Gastrocnemius medialis (tissue), 4 donors: ENCODE data around the gene ZFYVE26.

Source experiments
- POLR2A ChIP-seq, 2 donors: fragments of 450-650 bp; IDR thresholded peaks; one replicate each; pipeline ENCODE4 v1.6.1; 2017; ENCODE audit warnings: antibody characterized with exemption in 2 of 2, mild to moderate bottlenecking in 2 of 2, moderate library complexity in 2 of 2
- TF ChIP-seq, protein P1 (sequence below), 5 experiments: fragments of 450-650 bp in 3 of 5; fragments of 200-600 bp in 2 of 5; sonication (generic) in 2 of 5; IDR thresholded peaks in 4 of 5; conservative IDR thresholded peaks in 1 of 5; 1 replicate in 4 of 5; 2 replicates in 1 of 5; pipeline ENCODE4 v1.5.1; 2016 to 2019; ENCODE audit warnings: antibody characterized with exemption in 5 of 5, mild to moderate bottlenecking in 3 of 5, moderate library complexity in 3 of 5

DNA sequence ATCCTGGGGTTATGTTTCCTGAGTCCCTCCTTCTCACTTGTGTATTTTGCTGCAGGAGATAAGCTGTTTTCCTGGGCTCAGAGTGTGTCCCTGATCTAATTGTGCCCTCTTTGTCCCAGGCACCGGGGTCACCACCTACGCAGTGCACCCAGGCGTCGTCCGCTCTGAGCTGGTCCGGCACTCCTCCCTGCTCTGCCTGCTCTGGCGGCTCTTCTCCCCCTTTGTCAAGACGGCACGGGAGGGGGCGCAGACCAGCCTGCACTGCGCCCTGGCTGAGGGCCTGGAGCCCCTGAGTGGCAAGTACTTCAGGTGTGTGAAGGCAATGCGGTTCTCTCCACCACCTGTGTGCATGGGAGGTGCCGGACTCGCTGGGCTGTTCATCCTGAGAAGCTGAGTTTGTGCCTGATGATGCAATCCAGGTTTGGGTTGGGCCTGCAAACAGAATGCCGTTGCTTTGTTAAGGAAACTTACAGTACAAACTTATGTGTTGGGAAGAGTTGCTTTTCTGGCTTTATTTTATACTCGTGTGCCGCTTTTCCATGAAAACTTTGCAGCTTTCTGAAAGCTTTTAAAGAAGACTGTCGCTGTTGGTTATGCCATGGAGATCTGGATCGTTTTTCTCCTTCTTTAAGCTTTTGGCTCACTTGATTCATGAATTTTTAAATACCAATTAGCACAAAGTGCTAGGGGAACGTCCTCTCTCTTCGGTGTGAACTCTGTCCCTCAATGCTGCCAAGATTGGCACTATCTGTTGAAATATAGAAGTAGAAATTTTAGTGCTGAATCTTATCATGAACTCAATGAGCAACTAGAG is 87.1 kb downstream of the ZFYVE26 start:
- TF ChIP-seq, protein P1, sequence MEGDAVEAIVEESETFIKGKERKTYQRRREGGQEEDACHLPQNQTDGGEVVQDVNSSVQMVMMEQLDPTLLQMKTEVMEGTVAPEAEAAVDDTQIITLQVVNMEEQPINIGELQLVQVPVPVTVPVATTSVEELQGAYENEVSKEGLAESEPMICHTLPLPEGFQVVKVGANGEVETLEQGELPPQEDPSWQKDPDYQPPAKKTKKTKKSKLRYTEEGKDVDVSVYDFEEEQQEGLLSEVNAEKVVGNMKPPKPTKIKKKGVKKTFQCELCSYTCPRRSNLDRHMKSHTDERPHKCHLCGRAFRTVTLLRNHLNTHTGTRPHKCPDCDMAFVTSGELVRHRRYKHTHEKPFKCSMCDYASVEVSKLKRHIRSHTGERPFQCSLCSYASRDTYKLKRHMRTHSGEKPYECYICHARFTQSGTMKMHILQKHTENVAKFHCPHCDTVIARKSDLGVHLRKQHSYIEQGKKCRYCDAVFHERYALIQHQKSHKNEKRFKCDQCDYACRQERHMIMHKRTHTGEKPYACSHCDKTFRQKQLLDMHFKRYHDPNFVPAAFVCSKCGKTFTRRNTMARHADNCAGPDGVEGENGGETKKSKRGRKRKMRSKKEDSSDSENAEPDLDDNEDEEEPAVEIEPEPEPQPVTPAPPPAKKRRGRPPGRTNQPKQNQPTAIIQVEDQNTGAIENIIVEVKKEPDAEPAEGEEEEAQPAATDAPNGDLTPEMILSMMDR (IDR thresholded peaks at IDR 0.05 in 4 of 5, conservative IDR thresholded peaks at IDR 0.05 in 1 of 5), result no peak
- no peak for TF ChIP-seq POLR2A (IDR thresholded peaks at IDR 0.05)
